Large intestine (tissue), 3 donors: ENCODE data around the gene C20orf96. TPM values are rescaled to one million over a fixed set of nuclear protein-coding genes. Genes with fewer than 3 reads are reported as not detected.

Experiments
- DNase-seq, 2 donors: peaks; one replicate each; pipeline versions ENCODE4 v3.0.0 to v3.0.0-alpha.2; 2013
- H3K27ac ChIP-seq: one replicate; pipeline ENCODE4 v1.5.1; 2013; ENCODE audit warnings: low read length
- H3K27me3 ChIP-seq: 2 replicates; pipeline ENCODE4 v1.6.1; 2013; ENCODE audit warnings: low read length; ENCODE audit not compliant: control insufficient read depth, insufficient read depth
- H3K36me3 ChIP-seq: 2 replicates; pipeline ENCODE4 v1.6.1; 2013; ENCODE audit warnings: low read length; ENCODE audit not compliant: control insufficient read depth, insufficient read depth
- H3K4me1 ChIP-seq: one replicate; pipeline ENCODE4 v1.6.1; 2013; ENCODE audit warnings: low read length; ENCODE audit not compliant: control insufficient read depth, insufficient read depth
- H3K4me3 ChIP-seq: one replicate; pipeline ENCODE4 v1.5.1; 2013; ENCODE audit warnings: low read length
- H3K9me3 ChIP-seq: one replicate; pipeline ENCODE4 v1.6.1; 2013; ENCODE audit warnings: mild to moderate bottlenecking, low read depth, low read length, moderate library complexity; ENCODE audit not compliant: control insufficient read depth
- WGBS: methylation state at CpG from one replicate; pipeline ENCODE4 v1.1.5; 2013; ENCODE audit warnings: low lambda C conversion rate; ENCODE audit not compliant: insufficient coverage; 5-methylcytosine and 5-hydroxymethylcytosine counted together
- polyA plus RNA-seq: library from polyadenylated mRNA; unstranded; fragments of 120-200 nt; gene quantifications from one replicate; pipeline ENCODE4 v1.2.1, GENCODE V29; 2013

Gene C20orf96
- polyA plus RNA-seq, 1 donor = 12.0 TPM

DNA sequence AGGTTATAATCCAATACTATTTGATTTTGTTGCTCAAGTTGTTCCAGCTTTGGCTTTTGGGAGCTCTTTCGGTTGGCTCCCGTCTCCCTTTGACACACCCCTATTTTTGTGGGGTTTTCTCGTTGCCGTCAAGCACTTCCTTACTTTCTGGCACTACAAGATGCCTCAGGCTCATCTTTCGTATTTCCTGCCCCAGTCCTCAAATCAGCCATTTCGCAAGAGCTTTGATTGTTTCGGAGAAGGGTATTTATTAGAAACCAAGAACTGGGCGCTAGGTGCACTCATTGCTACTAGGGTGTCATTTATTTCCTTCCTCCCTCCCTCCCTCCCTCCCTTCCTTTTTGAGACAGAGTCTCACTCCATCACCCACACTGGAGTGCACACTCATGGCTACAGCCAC is 21.5 kb upstream of the C20orf96 start:
- no peak overlapping the region for H3K27ac ChIP-seq
- 97% methylated on average over 6 of the region's 8 CpGs for WGBS

DNA sequence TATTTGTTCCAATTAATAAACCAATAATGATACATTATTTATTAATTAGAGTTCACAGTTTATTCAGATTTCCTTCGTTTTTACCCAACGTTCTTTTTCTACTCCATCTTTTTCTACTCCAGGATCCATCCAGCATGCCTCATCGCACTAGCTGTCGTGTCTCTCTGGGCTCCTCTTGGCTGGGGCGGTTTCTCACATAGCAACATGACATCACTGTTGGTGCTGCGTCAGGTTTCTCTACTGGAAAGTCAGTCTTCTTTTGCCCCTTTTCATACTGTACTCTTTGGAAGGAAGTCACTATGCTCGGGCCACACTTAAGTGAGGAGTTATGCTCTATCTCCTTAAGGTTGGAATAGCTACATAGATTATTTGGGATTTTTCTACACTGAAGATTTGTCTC is 21.1 kb upstream of the C20orf96 start:
- no peak overlapping the region for H3K27ac ChIP-seq
- H3K4me3 ChIP-seq = no peak overlapping the region
- H3K9me3 ChIP-seq = no peaks in the 10 kb centered on the region
- H3K36me3 ChIP-seq = no peaks in the 10 kb centered on the region
- WGBS = 97% methylated on average over 5 of the region's 7 CpGs
- H3K4me1 ChIP-seq = no peaks in the 10 kb centered on the region
- H3K27me3 ChIP-seq = no peaks in the 10 kb centered on the region
- DNase-seq = no peak

More for the DNA sequence above, 21.5 kb upstream of the C20orf96 start:
- Histone ChIP-seq H3K36me3 (no peaks in the 10 kb centered on the region), H3K27me3 (no peaks in the 10 kb centered on the region), H3K4me1 (no peaks in the 10 kb centered on the region), H3K4me3 (no peak overlapping the region), H3K9me3 (no peaks in the 10 kb centered on the region)
- no peak for DNase-seq

DNA sequence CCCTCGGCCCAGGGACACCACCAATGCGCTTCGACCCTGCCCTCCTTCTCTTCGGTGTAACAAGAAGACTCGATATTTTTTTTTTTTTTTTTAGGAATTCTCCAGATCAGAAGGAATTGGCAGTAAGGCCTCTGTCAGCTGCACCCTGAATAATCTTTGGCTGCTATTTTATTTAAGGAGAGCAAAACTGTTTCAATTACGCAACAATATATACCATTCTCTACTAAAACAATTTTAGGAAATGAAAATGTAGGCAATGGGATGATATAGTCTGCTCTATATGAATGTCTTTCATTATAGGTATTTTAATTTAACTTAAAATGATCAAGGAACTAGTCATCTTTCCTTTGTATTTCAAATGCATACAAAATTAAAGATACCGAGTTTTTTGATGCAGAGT is 20.1 kb upstream of the C20orf96 start:
- Histone ChIP-seq H3K27ac (peak overlapping the region; percentile 12), H3K27me3 (no peaks in the 10 kb centered on the region), H3K9me3 (no peaks in the 10 kb centered on the region), H3K4me3 (no peak overlapping the region), H3K36me3 (no peaks in the 10 kb centered on the region), H3K4me1 (no peaks in the 10 kb centered on the region)
- 40% methylated on average over 1 of the region's 7 CpGs for whole genome bisulfite sequencing
- no peak for DNase-seq

GRCh38 chr20:309841-310644 is 19.5 kb upstream of the C20orf96 start:
- peak overlapping the region; percentile 40 for H3K4me3 ChIP-seq
- no peaks in the 10 kb centered on the region for H3K4me1 ChIP-seq
- peak overlapping the region; percentile 87 for H3K27ac ChIP-seq
- no peaks in the 10 kb centered on the region for H3K9me3 ChIP-seq
- no peaks in the 10 kb centered on the region for H3K27me3 ChIP-seq
- DNase-seq = peak; percentile 94 to 95
- WGBS = no CpG with 5 or more reads among the region's 31 CpGs
- no peaks in the 10 kb centered on the region for H3K36me3 ChIP-seq

DNA sequence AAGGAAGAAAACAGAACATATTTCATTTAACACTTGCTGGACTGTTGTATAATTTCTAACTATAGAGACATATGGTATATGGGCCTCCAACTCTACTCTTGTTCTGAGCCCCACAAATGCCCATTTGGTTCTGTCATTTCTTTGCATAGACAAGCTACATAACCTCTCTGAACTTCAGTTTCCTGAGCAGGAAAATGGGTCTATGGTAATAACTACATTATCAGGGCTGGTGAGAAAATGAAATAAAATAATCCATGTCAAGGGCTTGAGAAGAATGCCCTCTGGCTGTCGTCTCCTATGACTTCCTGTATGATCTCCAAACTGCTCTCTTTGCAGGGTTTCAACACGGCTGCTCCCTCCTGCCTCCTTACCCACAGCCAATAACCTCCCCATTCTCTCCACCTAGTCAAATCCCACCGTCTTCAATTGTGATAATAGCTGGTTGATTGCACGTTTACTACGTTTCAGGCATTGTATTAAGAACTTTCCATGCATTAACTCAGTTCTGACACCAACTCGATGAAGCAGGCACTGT is 18.8 kb upstream of the C20orf96 start:
- Histone ChIP-seq H3K36me3 (no peaks in the 10 kb centered on the region), H3K27ac (peak overlapping the region; percentile 87), H3K4me1 (no peaks in the 10 kb centered on the region), H3K4me3 (peak overlapping the region; percentile 40), H3K9me3 (no peaks in the 10 kb centered on the region), H3K27me3 (no peaks in the 10 kb centered on the region)
- WGBS = no CpG with 5 or more reads among the region's 6 CpGs
- no peak for DNase-seq

DNA sequence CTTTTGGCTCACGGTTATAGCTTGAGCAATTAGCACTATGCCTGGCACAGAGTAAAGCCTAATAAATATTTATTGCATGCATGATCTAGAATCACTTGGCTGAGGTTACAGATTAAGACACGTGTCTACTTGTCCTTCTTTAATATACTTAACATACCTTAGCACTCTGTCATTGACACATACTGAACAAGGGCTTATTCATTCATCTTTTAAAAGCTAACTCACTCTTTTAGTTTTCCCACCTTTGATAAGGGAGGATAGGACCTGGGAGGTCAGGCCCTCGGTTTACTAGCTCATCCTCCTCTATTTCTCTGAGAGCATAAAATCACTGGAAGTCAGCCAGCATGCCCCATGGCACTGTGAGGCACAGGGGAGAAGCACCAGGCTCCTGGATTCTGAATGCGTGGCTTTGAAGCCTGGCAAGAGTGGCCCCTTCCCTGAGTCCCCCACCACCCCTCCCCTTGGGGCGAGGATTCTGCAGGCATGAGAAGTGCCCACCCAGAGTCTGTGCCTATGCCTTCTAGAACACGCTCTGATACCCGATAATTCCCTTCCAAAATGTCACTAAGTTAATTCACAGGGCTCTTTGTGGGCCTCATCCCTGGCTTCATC is 18.0 kb upstream of the C20orf96 start:
- peak overlapping the region; percentile 87 for H3K27ac ChIP-seq
- no peaks in the 10 kb centered on the region for H3K4me1 ChIP-seq
- WGBS = 67% methylated on average over 1 of the region's 7 CpGs
- no peak for DNase-seq
- no peaks in the 10 kb centered on the region for H3K27me3 ChIP-seq
- no peaks in the 10 kb centered on the region for H3K36me3 ChIP-seq
- no peak overlapping the region for H3K4me3 ChIP-seq
- H3K9me3 ChIP-seq = no peaks in the 10 kb centered on the region

- WGBS = 86% methylated on average over 2 of the region's 11 CpGs
- no peak overlapping the region for H3K27ac ChIP-seq
These were observed 15.2 kb upstream of the C20orf96 start for GRCh38 chr20:305745-306144.

GRCh38 chr20:301886-302848 is 11.6 kb upstream of the C20orf96 start:
- Histone ChIP-seq H3K9me3 (no peaks in the 10 kb centered on the region), H3K4me1 (peaks cover 11% of the 10 kb centered on the region), H3K36me3 (peaks cover 8% of the 10 kb centered on the region), H3K4me3 (no peak overlapping the region), H3K27ac (no peak overlapping the region), H3K27me3 (no peaks in the 10 kb centered on the region)
- no peak for DNase-seq
- WGBS = 74% methylated on average over 6 of the region's 13 CpGs

More at GRCh38 chr20:305745-306144, 15.2 kb upstream of the C20orf96 start:
- H3K9me3 ChIP-seq = no peaks in the 10 kb centered on the region
- no peaks in the 10 kb centered on the region for H3K27me3 ChIP-seq
- H3K4me3 ChIP-seq = no peak overlapping the region
- DNase-seq = no peak
- H3K4me1 ChIP-seq = peaks cover 3% of the 10 kb centered on the region
- H3K36me3 ChIP-seq = peaks cover 3% of the 10 kb centered on the region

GRCh38 chr20:300345-300990 is 9.9 kb upstream of the C20orf96 start:
- H3K4me3 ChIP-seq = peak overlapping the region; percentile 80
- 20% methylated on average over 1 of the region's 10 CpGs for WGBS
- H3K4me1 ChIP-seq = peaks cover 11% of the 10 kb centered on the region
- DNase-seq = no peak
- H3K27me3 ChIP-seq = no peaks in the 10 kb centered on the region
- peak overlapping the region; percentile 3 for H3K27ac ChIP-seq
- H3K9me3 ChIP-seq = no peaks in the 10 kb centered on the region
- peaks cover 8% of the 10 kb centered on the region for H3K36me3 ChIP-seq
